Ramos (cell line): ENCODE measurements around the gene TRIM66.

Source experiments
- in situ Hi-C: fragments of 300-500 bp; cut with MboI; formaldehyde crosslinking; loops from one replicate; pipeline ENCODE4 v1.14.3; 2022; ENCODE audit warnings: low sequenced_read_pairs; ENCODE audit not compliant: unreplicated experiment

TRIM66 gene

GRCh38 chr11:8693555-8693954 is 11.1 kb upstream of the TRIM66 start:
- in situ Hi-C loops: loop anchor here (25.0 kb wide), 1 partner anchor 1769 kb away; the partner anchor contains the start of gene AMPD3

GRCh38 chr11:8693010-8693551 is 10.6 kb upstream of the TRIM66 start:
- in situ Hi-C loops: loop anchor here (25.0 kb wide), 1 partner anchor 1769 kb away; the partner anchor contains the start of gene AMPD3

GRCh38 chr11:8692417-8692816 is 10.0 kb upstream of the TRIM66 start:
- in situ Hi-C loops: loop anchor here (25.0 kb wide), 1 partner anchor 1770 kb away; the partner anchor contains the start of gene AMPD3

- in situ Hi-C loops: loop anchor here (25.0 kb wide), 1 partner anchor 1771 kb away; the partner anchor contains the start of gene AMPD3
Measured at GRCh38 chr11:8691601-8692000, 9.1 kb upstream of the TRIM66 start.

GRCh38 chr11:8690374-8691342 is 8.2 kb upstream of the TRIM66 start:
- in situ Hi-C loops: loop anchor here (25.0 kb wide), 1 partner anchor 1772 kb away; the partner anchor contains the start of gene AMPD3

- in situ Hi-C loops: loop anchor here (10.0 to 25.0 kb wide), 2 partner anchors 275 to 1773 kb away; partner anchors contain the start of genes AMPD3 and TMEM9B
Measured at GRCh38 chr11:8689726-8690255, 7.3 kb upstream of the TRIM66 start.

GRCh38 chr11:8688414-8689362 is 6.2 kb upstream of the TRIM66 start:
- in situ Hi-C loops: loop anchor here (10.0 to 25.0 kb wide), 2 partner anchors 276 to 1774 kb away; partner anchors contain the start of genes AMPD3 and TMEM9B

GRCh38 chr11:8686325-8686724 is 3.9 kb upstream of the TRIM66 start:
- in situ Hi-C loops: loop anchor here (10.0 to 25.0 kb wide), 2 partner anchors 278 to 1776 kb away; partner anchors contain the start of genes AMPD3 and TMEM9B

GRCh38 chr11:8685820-8686219 is 3.4 kb upstream of the TRIM66 start:
- in situ Hi-C loops: loop anchor here (10.0 to 25.0 kb wide), 2 partner anchors 279 to 1776 kb away; partner anchors contain the start of genes AMPD3 and TMEM9B

- in situ Hi-C loops: loop anchor here (10.0 to 25.0 kb wide), 2 partner anchors 279 to 1777 kb away; partner anchors contain the start of genes AMPD3 and TMEM9B
Measured at GRCh38 chr11:8685306-8685705, 2.8 kb upstream of the TRIM66 start.

GRCh38 chr11:8684600-8685290 is 2.3 kb upstream of the TRIM66 start:
- in situ Hi-C loops: loop anchor here (10.0 to 25.0 kb wide), 2 partner anchors 280 to 1778 kb away; partner anchors contain the start of genes AMPD3 and TMEM9B

GRCh38 chr11:8683115-8683807 is 796 bp upstream of the TRIM66 start:
- in situ Hi-C loops: loop anchor here (10.0 to 25.0 kb wide), 2 partner anchors 282 to 1779 kb away; partner anchors contain the start of genes AMPD3 and TMEM9B

- in situ Hi-C loops: loop anchor here (10.0 to 25.0 kb wide), 2 partner anchors 283 to 1780 kb away; partner anchors contain the start of genes AMPD3 and TMEM9B
Measured at GRCh38 chr11:8681837-8682302, 595 bp downstream of the TRIM66 start.

GRCh38 chr11:8679006-8679405 is 3.5 kb downstream of the TRIM66 start:
- in situ Hi-C loops: loop anchor here (25.0 kb wide), 1 partner anchor 1783 kb away; the partner anchor contains the start of gene AMPD3

- in situ Hi-C loops: loop anchor here (25.0 kb wide), 1 partner anchor 1786 kb away; the partner anchor contains the start of gene AMPD3
Measured at GRCh38 chr11:8676458-8676857, 6.0 kb downstream of the TRIM66 start.

GRCh38 chr11:8674859-8675258 is 7.6 kb downstream of the TRIM66 start:
- in situ Hi-C loops: loop anchor here (25.0 kb wide), 1 partner anchor 1787 kb away; the partner anchor contains the start of gene AMPD3

GRCh38 chr11:8672346-8672745 is 10.1 kb downstream of the TRIM66 start:
- in situ Hi-C loops: no loop called here
